CD14-positive monocyte (primary cell): ENCODE results near the gene LASP1NB.

ENCODE experiments used
- DNase-seq, 3 donors: peaks; one replicate each; pipeline ENCODE4 v3.0.0-alpha.2; 2011 to 2022
- H2AFZ ChIP-seq: 2 replicates; pipeline ENCODE4 v1.6.0; 2012; ENCODE audit warnings: mild to moderate bottlenecking, low read depth, low read length, inconsistent platforms; ENCODE audit not compliant: insufficient read depth, poor library complexity, severe bottlenecking
- H3K27ac ChIP-seq, 2 donors: 1 replicate in 1 of 2; 2 replicates in 1 of 2; pipeline ENCODE4 v1.5.1; 2012 to 2013; ENCODE audit warnings: low read length in 2 of 2, control low read depth in 1 of 2, inconsistent platforms in 1 of 2, low read depth in 1 of 2, mild to moderate bottlenecking in 1 of 2
- H3K27me3 ChIP-seq, 2 donors: one replicate each; pipeline versions ENCODE4 v1.6.0 to v1.6.1; 2011 to 2013; ENCODE audit warnings: low read length in 2 of 2; ENCODE audit not compliant: control insufficient read depth in 2 of 2, insufficient read depth in 2 of 2
- H3K36me3 ChIP-seq, 2 donors: replicated peaks in 1 of 2; 1 replicate in 1 of 2; 2 replicates in 1 of 2; pipeline versions ENCODE4 v1.5.1 to v1.6.1; 2012 to 2013; ENCODE audit warnings: low read length in 2 of 2, control low read depth in 1 of 2, inconsistent platforms in 1 of 2, mild to moderate bottlenecking in 1 of 2; ENCODE audit not compliant: insufficient read depth in 2 of 2, control insufficient read depth in 1 of 2
- H3K4me1 ChIP-seq, 2 donors: 1 replicate in 1 of 2; 2 replicates in 1 of 2; pipeline versions ENCODE4 v1.5.1 to v1.6.1; 2012 to 2013; ENCODE audit warnings: low read length in 2 of 2, control low read depth in 1 of 2, inconsistent platforms in 1 of 2, mild to moderate bottlenecking in 1 of 2, moderate library complexity in 1 of 2; ENCODE audit not compliant: insufficient read depth in 2 of 2, control insufficient read depth in 1 of 2
- H3K4me2 ChIP-seq: replicated peaks from 2 replicates; pipeline ENCODE3; 2012; ENCODE audit warnings: low read length, moderate library complexity, mild to moderate bottlenecking; ENCODE audit not compliant: poor library complexity, severe bottlenecking; ENCODE audit errors: extremely low read depth
- H3K4me3 ChIP-seq, 3 experiments: fragments of 200-600 bp in 1 of 3; sonication (generic) in 1 of 3; replicated peaks in 1 of 3; 1 replicate in 2 of 3; 2 replicates in 1 of 3; pipeline ENCODE4 v1.5.1; 2011 to 2013; ENCODE audit warnings: low read length in 3 of 3, mild to moderate bottlenecking in 3 of 3, control low read depth in 2 of 3, low read depth in 2 of 3, inconsistent platforms in 1 of 3, moderate library complexity in 1 of 3
- H3K79me2 ChIP-seq: 2 replicates; pipeline ENCODE4 v1.6.0; 2012; ENCODE audit warnings: mild to moderate bottlenecking, control low read depth, inconsistent platforms, low read length, moderate library complexity; ENCODE audit not compliant: insufficient read depth
- H3K9ac ChIP-seq: 2 replicates; pipeline ENCODE4 v1.6.0; 2017; ENCODE audit warnings: low read length, mild to moderate bottlenecking; ENCODE audit not compliant: insufficient read depth, poor library complexity, severe bottlenecking
- H3K9me3 ChIP-seq, 2 donors: replicated peaks in 1 of 2; 1 replicate in 1 of 2; 2 replicates in 1 of 2; pipeline versions ENCODE4 v1.5.1 to v1.6.1; 2012 to 2013; ENCODE audit warnings: low read length in 2 of 2, control low read depth in 1 of 2; ENCODE audit not compliant: control insufficient read depth in 1 of 2, insufficient read depth in 1 of 2
- H4K20me1 ChIP-seq: 2 replicates; pipeline ENCODE4 v1.6.0; 2012; ENCODE audit warnings: mild to moderate bottlenecking, low read length, control low read depth, moderate library complexity; ENCODE audit not compliant: insufficient read depth
- H3K27ac Mint-ChIP-seq, 7 donors: one replicate each; pipeline ENCODE4 v1.8.0; 2020; ENCODE audit warnings: mild to moderate bottlenecking in 7 of 7, mixed read lengths in 7 of 7, moderate library complexity in 6 of 7, inconsistent platforms in 2 of 7
- H3K27me3 Mint-ChIP-seq, 3 donors: one replicate each; pipeline ENCODE4 v1.8.0; 2021 to 2022; ENCODE audit warnings: low read depth in 3 of 3, mild to moderate bottlenecking in 3 of 3, mixed read lengths in 3 of 3, moderate library complexity in 3 of 3, inconsistent platforms in 1 of 3
- H3K36me3 Mint-ChIP-seq, 2 donors: one replicate each; pipeline ENCODE4 v1.8.0; 2020; ENCODE audit warnings: mixed read lengths in 2 of 2, inconsistent platforms in 1 of 2, mild to moderate bottlenecking in 1 of 2
- H3K4me1 Mint-ChIP-seq: one replicate; pipeline ENCODE4 v1.8.0; 2020; ENCODE audit warnings: mild to moderate bottlenecking, mixed read lengths
- H3K4me3 Mint-ChIP-seq, 2 donors: one replicate each; pipeline ENCODE4 v1.8.0; 2020; ENCODE audit warnings: mild to moderate bottlenecking in 2 of 2, mixed read lengths in 2 of 2, moderate library complexity in 1 of 2
- H3K9me3 Mint-ChIP-seq, 7 donors: one replicate each; pipeline ENCODE4 v1.8.0; 2020 to 2022; ENCODE audit warnings: mixed read lengths in 7 of 7, mild to moderate bottlenecking in 6 of 7, moderate library complexity in 6 of 7, inconsistent platforms in 2 of 7
- WGBS: methylation state at CpG from one replicate; pipeline ENCODE4 v1.1.5; 2013; ENCODE audit warnings: missing lambda C conversion rate; ENCODE audit not compliant: insufficient coverage; 5-methylcytosine and 5-hydroxymethylcytosine counted together
- intact Hi-C, 2 donors: fragments of 100-400 bp; cut with micrococcal nuclease; formaldehyde crosslinking; loops; one replicate each; pipeline versions ENCODE4 v1.15.0 to v1.15.1; 2023
- TF ChIP-seq, protein P1 (sequence below): fragments of 200-600 bp; IDR thresholded peaks from one replicate; pipeline ENCODE4 v1.8.0; 2022; ENCODE audit warnings: antibody characterized with exemption, mild to moderate bottlenecking

LASP1NB gene

GRCh38 chr17:38959508-38959907 is 34.1 kb downstream of the LASP1NB start:
- 100% methylated on average over 1 of the region's 3 CpGs for WGBS
- no peaks in the 10 kb centered on the region for H3K9me3 ChIP-seq
- no peak overlapping the region for H3K4me3 ChIP-seq
- H3K27ac Mint-ChIP-seq, result no peak overlapping the region
- no peak for DNase-seq
- no peak overlapping the region for H3K27ac ChIP-seq
- intact Hi-C loops, result no loop called here
- TF ChIP-seq, protein P1, sequence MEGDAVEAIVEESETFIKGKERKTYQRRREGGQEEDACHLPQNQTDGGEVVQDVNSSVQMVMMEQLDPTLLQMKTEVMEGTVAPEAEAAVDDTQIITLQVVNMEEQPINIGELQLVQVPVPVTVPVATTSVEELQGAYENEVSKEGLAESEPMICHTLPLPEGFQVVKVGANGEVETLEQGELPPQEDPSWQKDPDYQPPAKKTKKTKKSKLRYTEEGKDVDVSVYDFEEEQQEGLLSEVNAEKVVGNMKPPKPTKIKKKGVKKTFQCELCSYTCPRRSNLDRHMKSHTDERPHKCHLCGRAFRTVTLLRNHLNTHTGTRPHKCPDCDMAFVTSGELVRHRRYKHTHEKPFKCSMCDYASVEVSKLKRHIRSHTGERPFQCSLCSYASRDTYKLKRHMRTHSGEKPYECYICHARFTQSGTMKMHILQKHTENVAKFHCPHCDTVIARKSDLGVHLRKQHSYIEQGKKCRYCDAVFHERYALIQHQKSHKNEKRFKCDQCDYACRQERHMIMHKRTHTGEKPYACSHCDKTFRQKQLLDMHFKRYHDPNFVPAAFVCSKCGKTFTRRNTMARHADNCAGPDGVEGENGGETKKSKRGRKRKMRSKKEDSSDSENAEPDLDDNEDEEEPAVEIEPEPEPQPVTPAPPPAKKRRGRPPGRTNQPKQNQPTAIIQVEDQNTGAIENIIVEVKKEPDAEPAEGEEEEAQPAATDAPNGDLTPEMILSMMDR, result no peak
- H3K4me1 Mint-ChIP-seq, result no peaks in the 10 kb centered on the region
- no peaks in the 10 kb centered on the region for H3K9me3 Mint-ChIP-seq
- H3K27me3 Mint-ChIP-seq, result peaks cover 2 to 9% (median 8%) of the 10 kb centered on the region in 3 donors
- H3K27me3 ChIP-seq, result no peaks in the 10 kb centered on the region
- no peaks in the 10 kb centered on the region for H3K4me1 ChIP-seq
- H3K79me2 ChIP-seq, result no peaks in the 10 kb centered on the region
- H2AFZ ChIP-seq, result no peak overlapping the region
- no peak overlapping the region for H3K4me2 ChIP-seq
- no peaks in the 10 kb centered on the region for H3K36me3 Mint-ChIP-seq
- H3K9ac ChIP-seq, result no peak overlapping the region
- H4K20me1 ChIP-seq, result no peaks in the 10 kb centered on the region
- H3K4me3 Mint-ChIP-seq, result no peak overlapping the region
- H3K36me3 ChIP-seq, result no peaks in the 10 kb centered on the region

GRCh38 chr17:38960402-38960801 is 35.0 kb downstream of the LASP1NB start:
- Histone ChIP-seq H3K4me1 (no peaks in the 10 kb centered on the region), H3K4me3 (no peak overlapping the region), H4K20me1 (no peaks in the 10 kb centered on the region), H2AFZ (no peak overlapping the region), H3K27ac (no peak overlapping the region), H3K9me3 (no peaks in the 10 kb centered on the region), H3K4me2 (no peak overlapping the region), H3K79me2 (no peaks in the 10 kb centered on the region), H3K27me3 (no peaks in the 10 kb centered on the region), H3K9ac (no peak overlapping the region), H3K36me3 (no peaks in the 10 kb centered on the region)
- Mint-ChIP-seq H3K9me3 (no peaks in the 10 kb centered on the region), H3K27me3 (peaks cover under 1 to 8% (median 7%) of the 10 kb centered on the region in 3 donors), H3K36me3 (no peaks in the 10 kb centered on the region), H3K4me1 (no peaks in the 10 kb centered on the region), H3K27ac (no peak overlapping the region), H3K4me3 (no peak overlapping the region)
- intact Hi-C loops, result loop anchor here in 1 of 2 donors (5.0 kb wide), 1 partner anchor 48 kb away; no protein-coding TSS in a partner anchor
- TF ChIP-seq, protein P1, result no peak
- WGBS, result no CpG with 5 or more reads among the region's 5 CpGs
- no peak for DNase-seq
